ENCODE measurements around the gene NIPAL1.

NIPAL1 gene

DNA sequence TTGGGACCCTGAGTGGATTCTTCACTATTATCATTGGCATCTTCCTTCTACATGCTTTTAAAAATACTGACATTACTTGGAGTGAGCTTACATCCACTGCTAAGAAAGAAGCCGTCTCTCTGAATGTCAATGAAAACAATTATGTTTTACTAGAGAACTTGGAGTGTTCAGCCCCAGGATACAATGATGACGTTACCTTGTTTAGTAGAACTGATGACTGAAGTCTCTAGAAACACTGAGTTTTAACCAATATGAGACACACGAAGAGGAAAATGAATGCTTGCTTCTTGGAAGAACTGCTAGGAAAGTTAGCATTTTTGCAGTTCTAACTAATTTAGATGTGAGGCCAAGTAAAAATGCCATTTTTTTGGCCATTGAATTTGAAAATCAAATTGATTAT is 19.4 kb downstream of the NIPAL1 start:
- DNase-seq = no peak
- Mint-ChIP-seq H3K36me3 (ENCODE audit: low read depth) (peaks cover 23% of the 10 kb centered on the region), H3K4me3 (peak overlapping the region; percentile 30), H3K9me3 (peaks cover 4% of the 10 kb centered on the region), H3K4me1 (ENCODE audit: low read depth) (peaks cover 68% of the 10 kb centered on the region), H3K27me3 (peaks cover 3% of the 10 kb centered on the region), H3K27ac (peak overlapping the region; percentile 95)

DNA sequence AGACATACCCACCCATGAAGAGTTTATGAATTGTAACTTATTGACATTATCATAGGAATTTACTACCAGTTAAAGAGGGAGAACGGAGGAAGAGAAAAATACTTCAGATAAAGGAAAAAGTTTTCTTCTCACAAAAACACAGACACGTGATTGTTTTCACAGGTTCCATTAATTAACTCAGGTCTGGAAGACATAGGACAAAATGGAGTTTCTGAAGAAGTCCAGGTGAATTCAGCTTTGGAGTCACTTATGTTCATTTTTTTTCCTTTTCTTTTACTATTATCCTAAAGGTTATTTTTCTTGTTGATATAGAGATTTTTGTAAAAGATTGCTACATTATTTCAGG is 20.5 kb downstream of the NIPAL1 start:
- peaks cover 4% of the 10 kb centered on the region for H3K9me3 Mint-ChIP-seq
- peak overlapping the region; percentile 95 for H3K27ac Mint-ChIP-seq
- no peaks in the 10 kb centered on the region for H3K27me3 Mint-ChIP-seq
- peaks cover 23% of the 10 kb centered on the region for H3K36me3 Mint-ChIP-seq (ENCODE audit: low read depth)
- no peak overlapping the region for H3K4me3 Mint-ChIP-seq
- peaks cover 77% of the 10 kb centered on the region for H3K4me1 Mint-ChIP-seq (ENCODE audit: low read depth)
- no peak for DNase-seq

DNA sequence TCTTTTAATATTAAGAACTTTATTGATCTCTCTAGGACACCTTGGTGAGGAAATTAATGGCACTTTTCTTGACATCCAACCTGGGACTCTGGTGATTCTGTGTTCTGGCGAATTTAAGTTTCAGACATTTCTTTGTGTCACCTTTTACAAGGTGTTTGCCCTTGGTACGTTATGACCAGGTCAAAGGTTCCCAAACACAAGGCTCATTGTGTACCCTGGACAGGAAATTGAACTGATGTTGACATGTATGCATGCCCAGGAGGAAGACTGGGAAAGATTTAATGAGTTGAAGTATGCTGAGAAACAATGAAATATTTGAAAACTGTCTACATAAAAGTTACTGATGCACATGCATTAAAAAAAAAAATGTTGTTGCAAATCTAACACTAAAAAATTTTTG is 22.1 kb downstream of the NIPAL1 start:
- no peak overlapping the region for H3K4me3 Mint-ChIP-seq
- H3K27me3 Mint-ChIP-seq = no peaks in the 10 kb centered on the region
- peaks cover 4% of the 10 kb centered on the region for H3K9me3 Mint-ChIP-seq
- no peak for DNase-seq
- no peak overlapping the region for H3K27ac Mint-ChIP-seq
- peaks cover 77% of the 10 kb centered on the region for H3K4me1 Mint-ChIP-seq (ENCODE audit: low read depth)
- H3K36me3 Mint-ChIP-seq (ENCODE audit: low read depth) = peaks cover 23% of the 10 kb centered on the region

DNA sequence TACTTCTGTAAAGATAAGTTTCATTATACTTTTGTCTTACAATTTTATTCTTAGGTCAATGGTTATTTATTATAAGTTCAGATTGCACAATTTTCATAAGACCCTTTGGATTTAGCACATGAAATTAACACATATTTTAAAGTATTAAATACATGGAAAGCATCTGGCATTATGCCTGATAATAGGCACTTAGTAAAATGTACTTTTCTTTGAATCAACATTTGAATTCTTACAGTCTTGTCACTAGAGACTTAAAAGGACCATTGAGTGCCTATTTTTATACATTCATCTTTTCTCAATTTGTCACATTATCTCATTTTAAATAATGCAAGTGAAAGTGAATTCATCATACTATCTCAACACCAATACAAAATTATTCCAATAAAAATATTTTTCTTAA is 23.0 kb downstream of the NIPAL1 start:
- no peak for DNase-seq
- H3K36me3 Mint-ChIP-seq (ENCODE audit: low read depth) = peaks cover 19% of the 10 kb centered on the region
- peaks cover 4% of the 10 kb centered on the region for H3K9me3 Mint-ChIP-seq
- H3K27me3 Mint-ChIP-seq = no peaks in the 10 kb centered on the region
- no peak overlapping the region for H3K27ac Mint-ChIP-seq
- H3K4me1 Mint-ChIP-seq (ENCODE audit: low read depth) = peaks cover 77% of the 10 kb centered on the region
- no peak overlapping the region for H3K4me3 Mint-ChIP-seq

DNA sequence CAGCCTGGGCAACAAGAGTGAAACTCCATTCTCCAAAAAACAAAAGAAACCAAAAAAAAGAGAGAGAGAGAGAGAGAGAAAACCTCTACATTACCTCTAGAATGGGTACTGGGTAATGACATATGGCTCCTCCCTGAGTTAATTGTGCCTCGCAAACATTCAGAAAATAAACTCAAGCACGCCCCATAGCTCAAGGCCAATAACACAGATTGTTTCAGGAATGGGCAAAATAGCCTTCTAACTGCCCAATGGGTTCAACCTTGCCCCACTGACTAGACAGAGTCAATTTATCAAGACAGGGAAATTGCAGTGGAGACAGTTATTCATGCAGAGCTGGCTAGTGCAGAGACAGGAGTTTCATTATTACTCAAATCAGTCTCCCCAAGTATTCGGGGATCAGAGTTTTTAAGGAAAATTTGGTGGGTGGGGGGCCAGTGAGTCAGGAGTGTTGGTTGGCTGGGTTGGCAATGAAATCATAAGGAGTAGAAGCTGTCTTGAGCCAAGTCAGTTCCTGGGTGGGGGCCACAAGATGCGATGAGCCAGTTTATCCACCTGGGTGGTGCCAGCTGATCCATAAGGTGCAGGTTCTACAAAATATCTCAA is 25.1 kb downstream of the NIPAL1 start:
- Mint-ChIP-seq H3K9me3 (peaks cover 2% of the 10 kb centered on the region), H3K36me3 (ENCODE audit: low read depth) (peaks cover 9% of the 10 kb centered on the region), H3K4me3 (no peak overlapping the region), H3K27me3 (no peaks in the 10 kb centered on the region), H3K27ac (peak overlapping the region; percentile 81), H3K4me1 (ENCODE audit: low read depth) (peaks cover 75% of the 10 kb centered on the region)
- DNase-seq = no peak

DNA sequence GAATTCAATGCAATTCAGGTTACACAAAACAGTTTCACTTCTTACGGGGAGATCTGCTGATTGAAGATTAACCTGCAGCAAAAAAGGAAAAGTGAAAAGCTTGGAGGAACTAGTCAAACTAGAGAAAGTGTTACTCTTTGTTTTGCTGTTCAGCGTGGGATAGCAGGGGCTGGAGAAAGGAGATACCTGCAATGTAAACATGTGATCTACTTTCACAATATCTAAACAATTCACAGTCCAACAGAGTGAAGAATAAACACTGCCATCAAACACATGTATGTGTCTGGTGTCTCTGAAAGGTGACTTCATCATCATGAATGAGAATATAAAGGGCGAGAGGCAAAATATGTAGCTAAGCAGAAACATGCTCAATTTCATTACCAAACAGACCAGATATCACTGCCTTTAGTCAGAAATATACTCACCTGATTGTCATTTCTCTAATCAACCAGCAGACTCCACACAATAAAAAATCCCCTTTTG is 26.4 kb downstream of the NIPAL1 start:
- Mint-ChIP-seq H3K27ac (no peak overlapping the region), H3K9me3 (no peaks in the 10 kb centered on the region), H3K27me3 (peaks cover under 1% of the 10 kb centered on the region), H3K4me3 (no peak overlapping the region), H3K36me3 (ENCODE audit: low read depth) (peaks cover 2% of the 10 kb centered on the region), H3K4me1 (ENCODE audit: low read depth) (peaks cover 83% of the 10 kb centered on the region)
- DNase-seq = no peak

DNA sequence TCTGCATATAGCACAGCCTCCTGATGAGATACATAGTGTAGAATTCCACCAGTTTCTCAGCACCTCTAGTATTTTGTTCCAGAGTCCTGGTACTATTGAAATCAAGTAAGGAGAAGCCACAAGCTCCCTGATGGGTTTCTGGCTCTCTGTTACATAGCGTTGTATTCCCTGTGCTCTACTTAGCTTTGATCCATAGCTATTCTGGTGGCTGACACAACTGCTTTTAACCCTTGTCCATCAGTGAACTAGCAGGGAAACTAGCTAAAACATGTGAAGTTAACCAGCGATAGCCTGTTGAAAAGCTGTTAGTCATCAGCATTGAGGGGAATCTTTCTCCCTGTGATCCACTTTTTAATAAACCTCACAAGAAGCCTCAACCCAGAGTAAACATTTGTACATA is 26.9 kb downstream of the NIPAL1 start:
- no peak for DNase-seq
- Mint-ChIP-seq H3K27me3 (peaks cover 4% of the 10 kb centered on the region), H3K27ac (no peak overlapping the region), H3K9me3 (no peaks in the 10 kb centered on the region), H3K36me3 (ENCODE audit: low read depth) (no peaks in the 10 kb centered on the region), H3K4me3 (no peak overlapping the region), H3K4me1 (ENCODE audit: low read depth) (peaks cover 83% of the 10 kb centered on the region)

DNA sequence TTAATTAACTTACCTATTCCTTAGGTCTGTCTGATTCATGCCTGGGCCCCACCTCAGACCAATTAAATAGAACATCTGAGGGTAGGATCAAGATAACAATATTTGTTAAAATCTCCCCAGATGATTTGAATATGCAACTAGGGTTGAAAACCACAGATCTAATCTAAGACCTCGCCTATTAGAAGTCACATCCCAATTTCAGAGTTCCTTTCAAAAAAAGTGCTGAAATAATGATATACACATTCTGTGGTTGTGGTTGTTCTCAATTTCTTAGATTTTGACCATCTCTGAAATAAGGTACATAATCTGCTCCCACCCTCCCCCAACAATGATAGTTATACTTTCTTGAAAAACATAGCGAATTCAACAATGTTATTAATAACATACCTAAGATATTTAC is 27.7 kb downstream of the NIPAL1 start:
- no peak overlapping the region for H3K4me3 Mint-ChIP-seq
- no peaks in the 10 kb centered on the region for H3K9me3 Mint-ChIP-seq
- H3K27ac Mint-ChIP-seq = no peak overlapping the region
- H3K4me1 Mint-ChIP-seq (ENCODE audit: low read depth) = peaks cover 84% of the 10 kb centered on the region
- H3K27me3 Mint-ChIP-seq = peaks cover 5% of the 10 kb centered on the region
- H3K36me3 Mint-ChIP-seq (ENCODE audit: low read depth) = no peaks in the 10 kb centered on the region
- DNase-seq = no peak

DNA sequence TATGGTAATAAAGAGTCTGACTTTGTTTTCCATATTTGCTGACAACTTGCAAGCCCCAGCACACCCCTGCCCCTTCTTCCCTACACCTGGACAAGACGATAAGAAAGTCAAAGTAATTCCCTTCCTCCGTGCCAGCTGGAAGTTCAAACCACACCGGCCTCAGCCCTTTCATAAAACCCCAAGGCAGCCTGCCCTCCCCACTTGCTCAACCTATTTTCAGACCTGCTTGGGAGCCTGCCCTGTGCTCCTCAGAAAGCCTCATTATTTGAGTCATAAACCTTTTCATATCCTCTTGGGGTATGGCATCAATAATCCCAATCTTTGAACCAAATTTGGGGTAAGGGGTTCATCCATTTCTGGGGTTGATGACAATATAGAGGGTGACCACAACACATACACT is 29.5 kb downstream of the NIPAL1 start:
- Mint-ChIP-seq H3K9me3 (no peaks in the 10 kb centered on the region), H3K4me1 (ENCODE audit: low read depth) (peaks cover 83% of the 10 kb centered on the region), H3K4me3 (peak overlapping the region; percentile 28), H3K36me3 (ENCODE audit: low read depth) (no peaks in the 10 kb centered on the region), H3K27me3 (peaks cover 9% of the 10 kb centered on the region), H3K27ac (peak overlapping the region; percentile 78)
- no peak for DNase-seq

DNA sequence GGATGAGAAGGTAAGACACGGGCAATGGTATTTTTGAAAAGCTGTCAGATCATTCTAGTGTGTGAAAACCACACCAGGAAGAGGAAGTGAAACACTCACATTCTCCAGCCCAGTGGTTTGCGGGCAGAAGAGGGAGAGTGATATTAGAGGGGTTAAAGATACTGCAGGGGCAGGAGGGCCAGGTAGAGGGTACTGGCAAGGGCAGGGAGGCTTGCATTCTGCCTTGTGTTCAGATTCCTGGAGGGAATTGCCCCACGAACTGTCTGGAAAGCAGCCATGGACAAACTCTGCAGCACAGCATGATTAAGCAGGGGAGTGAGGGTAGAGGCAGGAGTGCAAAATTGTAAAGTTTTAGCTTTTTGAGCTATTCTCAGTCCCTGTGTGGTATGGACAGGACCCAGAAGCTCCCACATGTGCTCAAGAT is 30.9 kb downstream of the NIPAL1 start:
- no peaks in the 10 kb centered on the region for H3K36me3 Mint-ChIP-seq (ENCODE audit: low read depth)
- H3K4me3 Mint-ChIP-seq = peak overlapping the region; percentile 23
- no peaks in the 10 kb centered on the region for H3K9me3 Mint-ChIP-seq
- H3K27ac Mint-ChIP-seq = peak overlapping the region; percentile 67
- H3K27me3 Mint-ChIP-seq = peaks cover 9% of the 10 kb centered on the region
- H3K4me1 Mint-ChIP-seq (ENCODE audit: low read depth) = peaks cover 69% of the 10 kb centered on the region
- DNase-seq = peak; percentile 82

DNA sequence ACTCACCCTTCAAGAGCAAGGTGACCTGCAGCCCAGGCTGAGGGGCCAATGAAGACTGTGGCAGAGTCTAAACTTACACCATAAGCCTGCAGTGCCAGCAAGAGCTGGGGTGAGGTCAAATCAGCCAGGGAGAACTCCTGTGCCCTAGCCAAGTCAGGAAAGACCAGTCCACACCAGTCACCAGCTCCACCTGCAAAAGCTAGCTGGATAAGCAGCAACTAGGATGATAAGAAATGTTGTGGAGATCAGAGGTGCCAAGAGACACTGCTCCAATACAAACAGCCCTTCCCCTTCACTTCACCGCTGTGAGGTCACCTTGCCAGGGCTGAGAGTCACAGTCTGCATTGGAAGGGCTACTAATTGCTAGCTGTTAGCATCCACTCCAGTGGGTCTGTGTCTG is 31.3 kb downstream of the NIPAL1 start:
- peaks cover 9% of the 10 kb centered on the region for H3K27me3 Mint-ChIP-seq
- H3K4me1 Mint-ChIP-seq (ENCODE audit: low read depth) = peaks cover 65% of the 10 kb centered on the region
- no peaks in the 10 kb centered on the region for H3K9me3 Mint-ChIP-seq
- H3K4me3 Mint-ChIP-seq = no peak overlapping the region
- H3K27ac Mint-ChIP-seq = no peak overlapping the region
- DNase-seq = no peak
- no peaks in the 10 kb centered on the region for H3K36me3 Mint-ChIP-seq (ENCODE audit: low read depth)

DNA sequence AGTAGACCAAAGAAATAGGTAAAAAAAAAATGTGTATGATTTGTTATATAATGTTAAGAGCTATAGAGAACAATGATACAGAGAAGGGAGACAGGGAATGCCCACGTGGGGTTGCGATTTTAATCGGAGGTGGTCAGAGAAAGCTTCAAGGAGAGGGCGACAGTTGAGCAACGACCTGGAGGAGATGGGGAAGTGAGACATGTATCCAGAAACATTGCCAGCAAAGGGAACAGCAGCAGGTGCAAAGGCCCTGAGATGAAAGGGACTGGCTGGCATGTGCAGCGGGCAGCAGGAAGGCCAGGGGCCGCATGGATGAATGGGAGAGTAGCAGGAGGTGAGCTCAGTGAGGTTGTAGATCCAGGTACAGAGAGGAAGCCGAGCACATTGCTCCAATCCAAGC is 32.9 kb downstream of the NIPAL1 start:
- Mint-ChIP-seq H3K27ac (no peak overlapping the region), H3K4me1 (ENCODE audit: low read depth) (peaks cover 50% of the 10 kb centered on the region), H3K27me3 (peaks cover 9% of the 10 kb centered on the region), H3K36me3 (ENCODE audit: low read depth) (no peaks in the 10 kb centered on the region), H3K4me3 (no peak overlapping the region), H3K9me3 (no peaks in the 10 kb centered on the region)
- no peak for DNase-seq

DNA sequence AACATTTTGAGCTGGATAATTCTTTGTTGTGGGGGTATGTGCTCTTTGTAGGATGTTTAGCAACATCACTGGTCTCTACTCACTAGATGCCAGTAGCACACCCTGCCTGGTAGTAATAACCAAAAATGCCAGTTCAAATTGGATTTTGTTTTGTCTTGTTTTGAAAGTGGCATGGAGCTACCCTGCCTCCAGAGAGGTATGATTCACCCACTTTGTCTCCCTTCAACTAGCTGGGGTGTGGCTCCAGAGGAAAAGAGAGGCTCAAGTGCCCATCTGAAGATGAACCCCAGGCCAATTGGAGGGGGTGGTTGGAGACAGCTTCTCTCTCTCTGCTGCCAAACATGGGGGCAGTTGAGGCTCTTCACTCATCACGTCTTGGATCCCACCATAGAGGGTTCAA is 34.5 kb downstream of the NIPAL1 start:
- Mint-ChIP-seq H3K36me3 (ENCODE audit: low read depth) (no peaks in the 10 kb centered on the region), H3K27me3 (peaks cover 9% of the 10 kb centered on the region), H3K27ac (no peak overlapping the region), H3K4me1 (ENCODE audit: low read depth) (peaks cover 35% of the 10 kb centered on the region), H3K4me3 (no peak overlapping the region), H3K9me3 (no peaks in the 10 kb centered on the region)
- no peak for DNase-seq

DNA sequence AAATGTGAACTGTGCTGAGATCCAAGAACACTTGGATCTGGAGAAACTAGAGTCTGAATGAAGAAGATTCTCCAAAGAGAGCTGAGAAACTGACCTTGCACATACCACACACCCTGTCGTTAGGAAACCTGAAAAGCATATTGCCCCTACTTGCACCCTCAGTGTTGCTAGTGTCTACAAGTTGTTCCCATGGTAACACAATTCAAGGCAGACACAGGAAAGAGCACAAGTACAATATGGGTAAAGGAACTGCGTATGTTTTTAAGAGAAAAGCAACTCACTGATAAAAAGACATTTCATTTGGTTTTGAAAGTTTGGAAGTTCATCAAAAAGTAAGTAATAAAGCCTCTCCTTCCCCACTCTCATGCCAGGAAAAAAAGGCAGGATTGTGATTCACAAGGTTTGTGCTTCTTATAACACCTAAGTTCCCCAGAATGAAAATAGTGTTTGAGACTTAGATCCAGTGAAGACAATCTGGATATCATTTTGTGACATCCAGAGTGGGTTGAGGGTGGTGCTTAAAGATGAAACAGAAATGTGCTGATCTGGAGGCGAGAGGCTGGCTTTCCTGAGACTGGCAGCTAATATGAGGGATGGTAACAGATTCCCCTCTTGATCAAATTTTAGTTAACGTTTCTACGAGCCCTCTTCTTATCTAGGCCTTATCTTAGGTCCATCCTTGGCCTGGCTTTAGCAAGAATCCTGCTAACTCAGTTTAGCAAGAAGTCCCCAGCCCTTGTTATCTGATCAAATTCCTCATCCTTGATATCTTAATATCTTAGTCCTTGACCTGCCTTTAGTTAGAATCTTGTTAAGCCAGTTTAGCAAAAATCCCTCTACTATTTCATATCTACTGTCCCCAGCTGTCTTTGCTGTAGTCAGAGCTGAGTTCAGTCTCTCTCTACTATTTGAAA is 42.3 kb downstream of the NIPAL1 start:
- peaks cover 21% of the 10 kb centered on the region for H3K4me1 Mint-ChIP-seq (ENCODE audit: low read depth)
- DNase-seq = no peak
- H3K27me3 Mint-ChIP-seq = peaks cover 4% of the 10 kb centered on the region
- H3K4me3 Mint-ChIP-seq = no peak overlapping the region
- peaks cover 29% of the 10 kb centered on the region for H3K9me3 Mint-ChIP-seq
- peaks cover 9% of the 10 kb centered on the region for H3K36me3 Mint-ChIP-seq (ENCODE audit: low read depth)
- H3K27ac Mint-ChIP-seq = no peak overlapping the region

DNA sequence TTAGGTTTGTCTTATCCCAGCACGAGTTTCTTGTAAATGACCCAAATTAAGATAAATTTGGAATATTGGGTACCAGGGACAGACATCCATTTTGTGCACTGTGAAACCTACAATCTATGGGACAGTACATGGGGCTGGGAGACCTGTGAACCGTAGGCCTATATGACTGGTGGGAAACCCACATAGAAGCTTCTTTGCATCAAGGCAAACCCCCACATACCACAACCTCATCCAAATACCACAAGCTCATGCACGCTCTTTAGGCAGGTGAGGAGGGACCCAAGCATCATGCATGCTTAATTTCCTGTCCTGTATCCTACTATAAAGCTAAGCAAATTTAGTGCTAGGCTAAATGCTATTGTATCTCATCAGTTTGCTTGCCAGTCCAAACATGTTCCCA is 47.8 kb downstream of the NIPAL1 start:
- Mint-ChIP-seq H3K36me3 (ENCODE audit: low read depth) (peaks cover 36% of the 10 kb centered on the region), H3K27ac (no peak overlapping the region), H3K9me3 (peaks cover 25% of the 10 kb centered on the region), H3K4me3 (no peak overlapping the region), H3K27me3 (no peaks in the 10 kb centered on the region), H3K4me1 (ENCODE audit: low read depth) (peaks cover 42% of the 10 kb centered on the region)
- no peak for DNase-seq

All from activated T-cell treated with anti-CD3 and anti-CD28 coated beads, Interleukin-2, amount 50 U/mL, for 24 hours (primary cell).